ENCODE results near the gene LRRC9.

DNA sequence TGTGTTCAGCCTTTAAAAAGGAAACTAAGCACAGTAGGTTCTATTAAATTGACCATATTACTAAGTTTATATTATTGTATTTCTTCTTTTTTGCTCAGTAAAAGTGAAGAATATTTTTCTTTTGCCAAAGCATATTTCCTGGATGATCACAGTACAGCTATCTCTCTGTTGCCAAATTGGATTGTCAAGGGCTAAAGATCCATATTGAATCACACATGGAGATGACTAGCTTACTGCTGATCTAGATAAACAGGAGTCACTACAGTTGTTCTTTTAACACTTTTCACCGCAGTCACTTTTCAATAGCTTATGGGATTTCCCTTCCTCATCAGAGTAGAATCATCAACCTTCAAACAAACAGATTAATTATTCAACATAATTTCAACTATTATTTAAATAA lies 78.6 kb downstream of the LRRC9 start:
- TF ChIP-seq, protein P1, sequence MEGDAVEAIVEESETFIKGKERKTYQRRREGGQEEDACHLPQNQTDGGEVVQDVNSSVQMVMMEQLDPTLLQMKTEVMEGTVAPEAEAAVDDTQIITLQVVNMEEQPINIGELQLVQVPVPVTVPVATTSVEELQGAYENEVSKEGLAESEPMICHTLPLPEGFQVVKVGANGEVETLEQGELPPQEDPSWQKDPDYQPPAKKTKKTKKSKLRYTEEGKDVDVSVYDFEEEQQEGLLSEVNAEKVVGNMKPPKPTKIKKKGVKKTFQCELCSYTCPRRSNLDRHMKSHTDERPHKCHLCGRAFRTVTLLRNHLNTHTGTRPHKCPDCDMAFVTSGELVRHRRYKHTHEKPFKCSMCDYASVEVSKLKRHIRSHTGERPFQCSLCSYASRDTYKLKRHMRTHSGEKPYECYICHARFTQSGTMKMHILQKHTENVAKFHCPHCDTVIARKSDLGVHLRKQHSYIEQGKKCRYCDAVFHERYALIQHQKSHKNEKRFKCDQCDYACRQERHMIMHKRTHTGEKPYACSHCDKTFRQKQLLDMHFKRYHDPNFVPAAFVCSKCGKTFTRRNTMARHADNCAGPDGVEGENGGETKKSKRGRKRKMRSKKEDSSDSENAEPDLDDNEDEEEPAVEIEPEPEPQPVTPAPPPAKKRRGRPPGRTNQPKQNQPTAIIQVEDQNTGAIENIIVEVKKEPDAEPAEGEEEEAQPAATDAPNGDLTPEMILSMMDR (IDR thresholded peaks at IDR 0.05; ENCODE audit: extremely low read depth in 1 of 2, insufficient read depth in 1 of 2, low read depth in 1 of 2, low read length in 2 of 2) = no peak
- TF ChIP-seq POLR2AphosphoS5 (IDR thresholded peaks at IDR 0.05; ENCODE audit: insufficient read depth, low read depth, low read length) (no peak), POLR2A (IDR thresholded peaks at IDR 0.05; ENCODE audit: low read depth, low read length) (no peak), FOS (IDR thresholded peaks at IDR 0.05; ENCODE audit: borderline replicate concordance, insufficient read depth, low read length) (no peak)
- TF ChIP-seq, protein P2, sequence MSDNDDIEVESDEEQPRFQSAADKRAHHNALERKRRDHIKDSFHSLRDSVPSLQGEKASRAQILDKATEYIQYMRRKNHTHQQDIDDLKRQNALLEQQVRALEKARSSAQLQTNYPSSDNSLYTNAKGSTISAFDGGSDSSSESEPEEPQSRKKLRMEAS (IDR thresholded peaks at IDR 0.05; ENCODE audit: insufficient read depth, insufficient read length) = no peak
